K562 (cell line): ENCODE results near the gene BNIPL. TPM values are rescaled to one million over a fixed set of nuclear protein-coding genes. Genes with fewer than 3 reads are reported as not detected.

Experiments used
- CAMTA2 ChIP-seq: fragments of 250-450 bp; sonication (Bioruptor Pico); conservative IDR thresholded peaks from 2 replicates; pipeline ENCODE4 v1.5.1; 2022
- ELK1 ChIP-seq: sonication (generic); formaldehyde crosslinking; IDR thresholded peaks from 2 replicates; pipeline ENCODE4 v1.8.1; 2022; ENCODE audit warnings: missing genetic modification reagents
- ESRRA ChIP-seq: fragments of 450-650 bp; IDR thresholded peaks from 2 replicates; pipeline ENCODE4 v1.6.1; 2014; ENCODE audit warnings: low read depth, mild to moderate bottlenecking, moderate library complexity, borderline replicate concordance
- HDGF ChIP-seq: fragments of 450-650 bp; IDR thresholded peaks from 2 replicates; pipeline ENCODE4 v1.6.1; 2016
- KHSRP ChIP-seq: fragments of 450-650 bp; IDR thresholded peaks from 2 replicates; pipeline ENCODE4 v1.6.1; 2017
- MEIS2 ChIP-seq: fragments of 450-650 bp; IDR thresholded peaks from 2 replicates; pipeline ENCODE4 v1.6.1; 2014; ENCODE audit warnings: mild to moderate bottlenecking; ENCODE audit not compliant: partially characterized antibody
- NCOR1 ChIP-seq: fragments of 450-650 bp; IDR thresholded peaks from 2 replicates; pipeline ENCODE4 v1.6.1; 2016; ENCODE audit warnings: mild to moderate bottlenecking, moderate library complexity
- RB1 ChIP-seq: fragments of 450-650 bp; IDR thresholded peaks from 2 replicates; pipeline ENCODE4 v1.6.1; 2017; ENCODE audit warnings: low read depth, mild to moderate bottlenecking
- RNF2 ChIP-seq: sonication (generic); IDR thresholded peaks from 2 replicates; pipeline ENCODE4 v1.6.1; 2016
- SAP30 ChIP-seq: fragments of 200-600 bp; sonication (generic); IDR thresholded peaks from 2 replicates; pipeline ENCODE4 v1.6.1; 2012; ENCODE audit warnings: borderline replicate concordance, low read depth, mild to moderate bottlenecking, moderate library complexity, low read length, control low read depth, inconsistent platforms; ENCODE audit not compliant: insufficient read depth, poor library complexity, severe bottlenecking
- SIN3B ChIP-seq: fragments of 450-650 bp; IDR thresholded peaks from 2 replicates; pipeline ENCODE4 v1.6.1; 2017; ENCODE audit warnings: low read depth, mild to moderate bottlenecking, moderate library complexity
- VEZF1 ChIP-seq: fragments of 200-800 bp; sonication (Bioruptor generic); IDR thresholded peaks from 2 replicates; pipeline ENCODE4 v1.6.1; 2017; ENCODE audit warnings: missing genetic modification characterization, missing compliant biosample characterization
- ZEB2 ChIP-seq: fragments of 450-650 bp; IDR thresholded peaks from 2 replicates; pipeline ENCODE4 v1.6.1; 2016
- ZNF217 ChIP-seq: sonication (generic); formaldehyde crosslinking; IDR thresholded peaks from 2 replicates; pipeline ENCODE4 v1.8.0; 2022; ENCODE audit warnings: mild to moderate bottlenecking, missing genetic modification reagents
- ZNF274 ChIP-seq: IDR thresholded peaks from 2 replicates; pipeline ENCODE4 v1.6.1; 2011; ENCODE audit warnings: low read depth, mild to moderate bottlenecking, low read length, moderate library complexity, borderline replicate concordance
- ZNF507 ChIP-seq: conservative IDR thresholded peaks from 2 replicates; pipeline ENCODE4 v1.6.1; 2017; ENCODE audit warnings: missing genetic modification characterization, missing compliant biosample characterization
- polyA plus RNA-seq, 8 experiments: library from polyadenylated mRNA; depleted of rRNA in 4 of 8; stranded (reverse) in 5 of 8; unstranded in 3 of 8; fragments of >200 nt; fragmentation: Nextera tagmentation in 2 of 8; fragmentation: Illumina TruSeq in 1 of 8; extraction: Ambion mirVana in 2 of 8; extraction: Trizol in 1 of 8; gene quantifications; 2 replicates each; pipeline versions ENCODE4 v1.2.1 to v1.2.3, GENCODE V29; 2011 to 2014; ENCODE audit warnings: inconsistent platforms in 1 of 8, missing spikeins in 1 of 8
- total RNA-seq, 7 experiments: library from RNA; depleted of rRNA in 6 of 7; stranded (reverse); fragments of >200 nt in 6 of 7; fragmentation: Illumina TruSeq in 2 of 7; extraction: Trizol in 2 of 7; gene quantifications; 2 replicates each; pipeline versions ENCODE4 v1.2.1 to v1.2.3, GENCODE V29; 2011 to 2021; ENCODE audit warnings: low replicate concordance in 1 of 7
- TF ChIP-seq, protein P1 (sequence below), 2 experiments: fragments of 450-650 bp; IDR thresholded peaks; 2 replicates each; pipeline ENCODE4 v1.6.1; 2016; ENCODE audit warnings: mild to moderate bottlenecking in 2 of 2, borderline replicate concordance in 1 of 2, low read depth in 1 of 2, moderate library complexity in 1 of 2

The BNIPL gene
- total and polyA plus RNA-seq, 9 of the 15 experiments (the other 6 are each of a cell fraction or from before 2014, with no cell fraction given) = 0.08 to 1.4 (median 0.68) TPM

- TF ChIP-seq, protein P1, sequence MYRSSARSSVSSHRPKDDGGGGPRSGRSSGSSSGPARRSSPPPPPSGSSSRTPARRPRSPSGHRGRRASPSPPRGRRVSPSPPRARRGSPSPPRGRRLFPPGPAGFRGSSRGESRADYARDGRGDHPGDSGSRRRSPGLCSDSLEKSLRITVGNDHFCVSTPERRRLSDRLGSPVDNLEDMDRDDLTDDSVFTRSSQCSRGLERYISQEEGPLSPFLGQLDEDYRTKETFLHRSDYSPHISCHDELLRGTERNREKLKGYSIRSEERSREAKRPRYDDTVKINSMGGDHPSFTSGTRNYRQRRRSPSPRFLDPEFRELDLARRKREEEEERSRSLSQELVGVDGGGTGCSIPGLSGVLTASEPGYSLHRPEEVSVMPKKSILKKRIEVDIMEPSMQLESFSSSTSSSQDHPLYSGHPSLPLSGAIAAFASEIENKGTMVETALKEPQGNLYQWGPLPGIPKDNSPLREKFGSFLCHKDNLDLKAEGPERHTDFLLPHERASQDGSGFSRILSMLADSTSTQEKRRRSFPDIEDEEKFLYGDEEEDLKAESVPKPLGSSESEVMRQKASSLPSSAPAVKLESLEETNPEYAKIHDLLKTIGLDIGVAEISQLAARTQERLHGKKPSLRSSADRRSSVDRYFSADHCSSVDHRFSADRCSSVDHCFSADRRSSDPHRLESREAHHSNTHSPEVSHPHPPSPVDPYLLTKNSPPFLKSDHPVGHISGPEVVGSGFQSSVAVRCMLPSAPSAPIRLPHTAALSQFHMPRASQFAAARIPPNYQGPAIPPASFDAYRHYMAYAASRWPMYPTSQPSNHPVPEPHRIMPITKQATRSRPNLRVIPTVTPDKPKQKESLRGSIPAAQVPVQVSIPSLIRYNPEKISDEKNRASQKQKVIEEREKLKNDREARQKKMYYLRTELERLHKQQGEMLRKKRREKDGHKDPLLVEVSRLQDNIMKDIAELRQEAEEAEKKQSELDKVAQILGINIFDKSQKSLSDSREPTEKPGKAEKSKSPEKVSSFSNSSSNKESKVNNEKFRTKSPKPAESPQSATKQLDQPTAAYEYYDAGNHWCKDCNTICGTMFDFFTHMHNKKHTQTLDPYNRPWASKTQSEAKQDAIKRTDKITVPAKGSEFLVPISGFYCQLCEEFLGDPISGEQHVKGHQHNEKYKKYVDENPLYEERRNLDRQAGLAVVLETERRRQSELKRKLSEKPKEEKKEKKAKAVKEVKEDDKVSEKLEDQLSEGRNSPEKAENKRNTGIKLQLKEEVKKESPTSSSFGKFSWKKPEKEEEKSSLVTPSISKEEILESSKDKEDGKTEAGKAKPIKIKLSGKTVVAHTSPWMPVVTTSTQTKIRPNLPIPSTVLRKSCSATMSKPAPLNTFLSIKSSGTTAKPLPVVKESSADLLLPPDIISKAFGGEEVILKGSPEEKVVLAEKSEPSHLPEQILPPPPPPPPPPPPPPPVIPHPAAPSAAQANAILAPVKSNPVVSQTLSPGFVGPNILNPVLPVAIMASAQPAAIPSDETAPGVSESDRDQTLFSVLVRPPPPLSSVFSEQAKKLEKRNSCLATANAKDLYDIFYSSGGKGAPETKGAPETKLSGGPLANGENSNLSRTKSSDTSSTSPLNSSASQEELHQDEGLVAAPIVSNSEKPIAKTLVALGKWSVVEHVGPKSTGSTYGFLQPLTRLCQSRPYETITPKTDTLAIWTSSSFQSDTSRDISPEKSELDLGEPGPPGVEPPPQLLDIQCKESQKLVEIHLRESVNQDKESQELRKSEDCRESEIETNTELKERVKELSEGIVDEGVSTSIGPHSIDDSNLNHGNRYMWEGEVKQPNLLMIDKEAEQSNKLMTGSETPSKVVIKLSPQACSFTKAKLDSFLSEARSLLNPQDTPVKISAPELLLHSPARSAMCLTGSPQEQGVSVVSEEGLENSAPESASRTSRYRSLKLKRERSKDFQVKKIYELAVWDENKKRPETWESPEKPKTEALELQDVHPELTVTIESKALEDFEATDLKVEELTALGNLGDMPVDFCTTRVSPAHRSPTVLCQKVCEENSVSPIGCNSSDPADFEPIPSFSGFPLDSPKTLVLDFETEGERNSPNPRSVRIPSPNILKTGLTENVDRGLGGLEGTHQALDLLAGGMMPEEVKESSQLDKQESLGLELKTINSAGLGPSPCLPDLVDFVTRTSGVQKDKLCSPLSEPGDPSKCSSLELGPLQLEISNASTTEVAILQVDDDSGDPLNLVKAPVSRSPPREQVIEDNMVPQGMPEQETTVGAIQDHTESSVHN (IDR thresholded peaks at IDR 0.05; ENCODE audit: borderline replicate concordance in 1 of 2, low read depth in 1 of 2) = 0 out of 4 replicates have a peak, but pooled peaks of 1 of the 2 experiments have one; percentile 24
- peak; percentile 66 for TF ChIP-seq RB1
- TF ChIP-seq SIN3B = peak; percentile 52; the same call in 1 of the 2 replicates
- TF ChIP-seq ZNF274 = no peak
- peak; percentile 69 for TF ChIP-seq VEZF1 (CRISPR knock-in tag)
- no peak for TF ChIP-seq ELK1
- peak; percentile 74 for TF ChIP-seq SAP30
- no peak for TF ChIP-seq NCOR1
- no peak for TF ChIP-seq ZNF217 (CRISPR knock-in tag)
- TF ChIP-seq CAMTA2 (CRISPR knock-in tag) = no peak
- no peak for TF ChIP-seq ZNF507 (tag)
- peak; percentile 86 for TF ChIP-seq HDGF
- no peak for TF ChIP-seq ZEB2
- 0 out of 2 replicates have a peak, but pooled peaks have one; percentile 28 for TF ChIP-seq ESRRA
- no peak for TF ChIP-seq KHSRP
- TF ChIP-seq MEIS2 = no peak
- TF ChIP-seq RNF2 = no peak
These were observed 27.9 kb upstream of the BNIPL start, which contains the start of gene PRUNE1 (continued) for GRCh38 chr1:151008244-151009205.
